GM19035 (cell line): ENCODE measurements around the gene LPAR1.

Source experiments
- ATAC-seq: cut with Tn5 transposase; IDR thresholded peaks from one replicate; pipeline ENCODE4 v1.9.1; 2021; ENCODE audit not compliant: unreplicated experiment

Gene LPAR1

DNA sequence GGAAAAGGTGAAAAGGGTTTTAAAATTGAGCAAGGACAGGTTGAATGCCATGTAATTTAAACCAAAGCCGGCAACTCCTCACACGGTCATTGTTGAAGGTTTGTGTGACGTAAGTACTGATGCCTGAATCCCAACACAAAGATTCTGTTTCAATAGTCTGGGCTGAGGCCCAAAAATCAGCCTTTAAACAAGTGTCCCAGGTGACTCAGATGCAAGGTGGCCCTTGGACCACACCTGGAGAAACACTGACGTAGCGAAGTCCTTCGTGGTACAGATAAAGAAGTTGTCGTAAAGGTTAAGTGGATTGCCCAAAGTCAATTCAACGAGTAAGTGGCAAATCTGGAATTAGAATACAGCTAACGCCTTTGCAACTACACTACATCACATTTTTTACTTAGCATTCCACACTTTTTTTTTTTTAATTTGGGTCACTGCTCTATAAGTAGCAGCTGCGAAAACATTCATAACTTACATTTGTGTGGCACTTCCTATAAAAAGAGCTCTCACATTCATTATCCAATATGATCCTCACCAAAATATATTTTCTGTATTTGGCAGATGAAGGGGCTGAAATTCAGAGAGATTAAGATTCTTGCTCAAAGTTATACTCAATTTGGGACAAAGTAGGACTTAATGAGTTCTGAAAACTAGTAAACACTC lies 111.3 kb downstream of the LPAR1 start:
- ATAC-seq, result no peak

DNA sequence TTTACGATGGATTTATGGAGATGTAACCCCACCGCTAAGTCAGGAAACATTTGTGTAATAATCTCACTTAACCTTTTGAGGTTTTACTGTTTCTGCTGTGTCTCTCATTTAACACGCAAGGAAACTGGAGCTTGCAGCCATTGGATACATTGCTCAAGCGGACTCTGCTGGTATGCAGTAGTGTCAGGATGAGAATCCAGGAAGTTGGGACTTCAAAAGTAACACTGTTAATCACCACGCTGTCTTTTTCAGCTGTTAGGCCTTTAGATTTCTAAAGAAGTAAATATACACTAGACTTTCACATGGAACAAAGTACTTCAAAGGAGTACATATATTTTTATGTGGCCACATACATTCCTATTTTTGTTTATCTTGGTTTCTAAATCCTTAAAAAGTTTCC lies 114.7 kb downstream of the LPAR1 start:
- ATAC-seq, result no peak

GRCh38 chr9:110922145-110922544 lies 116.1 kb downstream of the LPAR1 start:
- no peak for ATAC-seq

DNA sequence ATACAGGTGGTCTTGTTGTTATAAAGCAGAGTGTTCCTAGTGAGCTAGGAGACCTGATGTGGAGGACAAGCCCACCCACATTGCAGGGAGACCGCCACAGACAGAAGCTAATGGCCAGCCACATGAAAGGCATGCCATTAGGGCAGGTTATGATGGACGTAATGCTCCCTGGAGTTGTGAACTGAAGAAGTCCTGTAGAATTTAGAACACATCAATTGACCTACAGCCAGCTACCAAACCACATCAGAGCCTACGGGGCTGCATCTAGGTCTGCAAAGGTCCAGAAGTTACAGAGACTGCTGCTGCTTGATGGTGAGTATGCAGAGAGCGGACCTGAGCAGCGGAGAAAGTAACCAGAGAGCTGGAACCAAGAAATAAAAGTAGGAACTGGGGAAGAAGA lies 116.6 kb downstream of the LPAR1 start:
- ATAC-seq, result no peak

DNA sequence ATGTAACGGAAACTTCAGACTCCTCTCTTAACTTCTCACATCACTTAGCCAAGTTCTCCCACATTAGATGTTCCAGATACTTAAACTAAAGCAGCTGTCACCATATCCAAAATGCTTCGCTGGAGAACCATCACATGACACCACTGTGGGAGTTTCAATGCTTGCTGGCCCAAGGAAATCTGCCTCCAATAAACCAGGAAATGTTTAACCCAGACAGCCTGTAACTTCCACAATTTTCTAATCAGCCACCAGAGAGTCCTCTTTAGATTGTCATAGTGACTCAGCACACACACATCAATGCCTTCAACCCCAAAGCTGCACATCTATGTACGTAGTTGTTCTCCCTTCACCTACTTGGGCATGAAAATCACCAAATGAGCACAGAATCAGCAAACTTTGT lies 118.7 kb downstream of the LPAR1 start:
- ATAC-seq, result no peak

DNA sequence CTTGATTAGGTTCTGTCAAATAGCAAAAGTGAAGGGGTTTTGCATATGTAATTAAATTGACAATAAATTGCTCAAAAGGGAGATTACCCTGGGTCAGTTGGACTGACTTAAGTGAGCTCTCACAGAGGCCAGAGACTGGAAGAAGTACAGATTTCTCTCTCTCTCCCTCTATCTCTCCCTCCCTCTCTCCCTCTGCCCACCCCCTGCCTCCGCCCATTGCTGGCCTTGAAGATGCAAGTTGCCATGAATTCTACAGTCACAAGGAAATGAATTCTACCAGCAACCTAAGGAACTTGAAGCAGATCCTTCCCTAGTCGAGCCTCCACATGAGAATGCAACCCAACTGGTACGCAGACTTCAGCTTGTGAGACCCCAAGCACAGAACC lies 119.2 kb downstream of the LPAR1 start:
- ATAC-seq, result no peak

- ATAC-seq, result no peak
These were observed 119.8 kb downstream of the LPAR1 start for GRCh38 chr9:110918316-110919049.

DNA sequence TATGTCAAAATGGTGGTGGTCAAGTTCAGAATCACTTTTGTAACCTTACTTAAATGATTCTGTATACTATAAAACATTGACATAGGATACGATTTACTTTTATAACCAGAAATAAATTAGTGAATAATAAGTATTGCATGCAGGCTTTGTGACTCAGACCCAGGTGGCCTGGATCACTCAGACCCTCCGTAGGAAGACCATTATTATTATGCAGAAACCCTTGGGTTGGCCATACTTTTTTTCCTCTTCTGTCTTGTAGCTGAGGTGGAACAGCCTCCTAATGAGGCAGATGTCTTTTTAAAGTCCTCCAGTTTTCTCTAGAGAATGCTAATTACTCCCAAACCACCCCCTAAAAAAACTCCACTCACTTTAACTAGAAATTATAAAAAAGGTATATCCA lies 121.9 kb downstream of the LPAR1 start:
- ATAC-seq, result no peak

GRCh38 chr9:110912419-110913291 lies 125.6 kb downstream of the LPAR1 start:
- no peak for ATAC-seq

- ATAC-seq, result no peak
These were observed 126.4 kb downstream of the LPAR1 start for GRCh38 chr9:110911659-110912418.

DNA sequence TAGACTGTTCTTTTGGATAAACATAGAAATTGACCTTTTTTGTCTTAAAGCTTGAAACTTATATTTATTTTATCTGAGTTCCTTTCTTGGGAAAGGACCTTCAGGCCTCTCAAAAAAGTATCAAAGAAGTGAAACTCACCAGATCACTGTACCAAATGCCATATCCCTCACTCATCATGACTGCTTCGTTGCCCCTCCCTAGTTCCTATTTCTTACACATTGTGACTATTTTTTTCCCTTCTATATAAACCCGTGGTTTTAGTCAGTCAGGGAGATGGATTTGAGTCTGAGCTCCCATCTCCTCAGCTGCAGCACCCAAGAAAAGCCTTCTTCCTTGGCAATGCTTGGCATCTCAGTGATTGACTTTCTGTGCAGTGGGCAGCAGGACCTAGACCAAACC lies 129.4 kb downstream of the LPAR1 start:
- no peak for ATAC-seq

- no peak for ATAC-seq
These were observed 137.4 kb downstream of the LPAR1 start for GRCh38 chr9:110900917-110901316.

- no peak for ATAC-seq
These were observed 137.8 kb downstream of the LPAR1 start for GRCh38 chr9:110900456-110900855.

GRCh38 chr9:110898866-110899265 lies 139.4 kb downstream of the LPAR1 start:
- ATAC-seq, result no peak

GRCh38 chr9:110898358-110898757 lies 139.9 kb downstream of the LPAR1 start:
- ATAC-seq, result no peak

GRCh38 chr9:110897943-110898342 lies 140.3 kb downstream of the LPAR1 start:
- no peak for ATAC-seq

- no peak for ATAC-seq
These were observed 142.9 kb downstream of the LPAR1 start for GRCh38 chr9:110895147-110895905.

DNA sequence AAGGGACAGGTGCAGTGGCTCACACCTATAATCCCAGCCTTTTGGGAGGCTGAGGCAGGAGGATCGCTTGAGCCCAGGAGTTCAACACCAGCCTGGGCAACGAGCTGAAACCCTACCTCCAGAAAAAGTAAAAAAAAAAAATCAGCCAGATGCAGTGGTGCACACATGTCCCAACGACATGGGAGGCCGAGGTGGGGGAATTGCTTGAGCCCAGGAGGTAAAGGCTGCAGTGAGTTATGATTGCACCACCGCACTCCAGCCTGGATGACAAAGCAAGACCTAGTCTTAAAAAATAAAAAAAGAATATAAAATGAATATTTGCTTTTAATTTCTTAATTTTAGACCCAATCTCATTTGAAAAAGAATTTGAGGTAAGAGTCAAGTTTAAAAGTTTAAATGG lies 143.5 kb downstream of the LPAR1 start:
- no peak for ATAC-seq

- no peak for ATAC-seq
These were observed 145.6 kb downstream of the LPAR1 start for GRCh38 chr9:110892689-110893088.

GRCh38 chr9:110891760-110892159 lies 146.5 kb downstream of the LPAR1 start:
- no peak for ATAC-seq
